Fibroblast of mammary gland (primary cell): ENCODE measurements around the gene UBA52.

Source experiments
- DNase-seq: peaks from one replicate; pipeline ENCODE4 v3.0.0-alpha.2; 2010; ENCODE audit warnings: low read depth
- H3K4me3 ChIP-seq: 2 replicates; pipeline ENCODE4 v1.5.1; 2011; ENCODE audit warnings: low read depth, mild to moderate bottlenecking, low read length, moderate library complexity; ENCODE audit not compliant: control insufficient read depth
- CTCF ChIP-seq: conservative IDR thresholded peaks from 2 replicates; pipeline ENCODE4 v1.5.1; 2011; ENCODE audit warnings: low read depth, low read length, inconsistent platforms; ENCODE audit not compliant: control insufficient read depth, insufficient read depth

The UBA52 gene

GRCh38 chr19:18557411-18558201 lies 14.1 kb upstream of the UBA52 start, which contains the start of gene KXD1:
KXD1 (plus strand) TSS chr19:18557870; CDS start chr19:18562057, 4,187 bp downstream.
- peak within 1 kb of the TSS; percentile 82 for H3K4me3 ChIP-seq
- TF ChIP-seq CTCF = no peak
- peak; percentile 99 for DNase-seq

- TF ChIP-seq CTCF = no peak
- DNase-seq = no peak
- H3K4me3 ChIP-seq = peak overlapping the region; percentile 82
Observed at GRCh38 chr19:18558202-18558555, 13.5 kb upstream of the UBA52 start.

- no peak for DNase-seq
- peak overlapping the region; percentile 82 for H3K4me3 ChIP-seq
- TF ChIP-seq CTCF = no peak
Observed at GRCh38 chr19:18558604-18559003, 13.1 kb upstream of the UBA52 start.

- no peak for DNase-seq
- TF ChIP-seq CTCF = no peak
- H3K4me3 ChIP-seq = no peak overlapping the region
Observed at GRCh38 chr19:18559685-18560084, 12.0 kb upstream of the UBA52 start.

- no peak for TF ChIP-seq CTCF
- DNase-seq = peak; percentile 44
- no peak overlapping the region for H3K4me3 ChIP-seq
Observed at GRCh38 chr19:18562086-18562485, 9.6 kb upstream of the UBA52 start.

- TF ChIP-seq CTCF = no peak
- no peak for DNase-seq
- no peak overlapping the region for H3K4me3 ChIP-seq
Observed at GRCh38 chr19:18566953-18567352, 4.7 kb upstream of the UBA52 start.

GRCh38 chr19:18568367-18568766 lies 3.3 kb upstream of the UBA52 start:
- TF ChIP-seq CTCF = no peak
- H3K4me3 ChIP-seq = no peak overlapping the region
- no peak for DNase-seq
